Measurements from ENCODE around the gene KRTAP2-2. TPM values are rescaled to one million over a fixed set of nuclear protein-coding genes. Genes with fewer than 3 reads are reported as not detected.
"Not testable (repeated sequence)": the region's sequence is repeated elsewhere in the genome, so short reads cannot be mapped to it uniquely, and the experiment has no call there.

KRTAP2-2 gene
- total RNA-seq, 2 donors from 2014 or later, result not detected

- Histone ChIP-seq H3K36me3 (no peaks in the 10 kb centered on the region), H3K27me3 (no peaks in the 10 kb centered on the region), H3K27ac (no peak overlapping the region), H3K4me3 (no peak overlapping the region), H3K9me3 (no peaks in the 10 kb centered on the region), H3K4me1 (no peaks in the 10 kb centered on the region)
- DNase-seq (ENCODE audit: low spot score), result no peak
- no peak for TF ChIP-seq CTCF (IDR thresholded peaks at IDR 0.05)
Observed at GRCh38 chr17:41096055-41096454, 41.0 kb upstream of the KRTAP2-2 start.

GRCh38 chr17:41088760-41089352 is 33.8 kb upstream of the KRTAP2-2 start:
- not testable (repeated sequence) for H3K9me3 ChIP-seq; H3K27ac ChIP-seq; H3K36me3 ChIP-seq; H3K27me3 ChIP-seq; DNase-seq (ENCODE audit: low spot score); H3K4me1 ChIP-seq; H3K4me3 ChIP-seq

- not testable (repeated sequence) for H3K4me1 ChIP-seq; H3K27ac ChIP-seq; H3K4me3 ChIP-seq; H3K27me3 ChIP-seq; DNase-seq (ENCODE audit: low spot score); H3K9me3 ChIP-seq; H3K36me3 ChIP-seq
Observed at GRCh38 chr17:41084100-41084856, 29.2 kb upstream of the KRTAP2-2 start, which contains the start of gene KRTAP4-7. KRTAP4-7 (plus strand) TSS chr17:41084150; CDS start chr17:41084207, 57 bp downstream.

DNA sequence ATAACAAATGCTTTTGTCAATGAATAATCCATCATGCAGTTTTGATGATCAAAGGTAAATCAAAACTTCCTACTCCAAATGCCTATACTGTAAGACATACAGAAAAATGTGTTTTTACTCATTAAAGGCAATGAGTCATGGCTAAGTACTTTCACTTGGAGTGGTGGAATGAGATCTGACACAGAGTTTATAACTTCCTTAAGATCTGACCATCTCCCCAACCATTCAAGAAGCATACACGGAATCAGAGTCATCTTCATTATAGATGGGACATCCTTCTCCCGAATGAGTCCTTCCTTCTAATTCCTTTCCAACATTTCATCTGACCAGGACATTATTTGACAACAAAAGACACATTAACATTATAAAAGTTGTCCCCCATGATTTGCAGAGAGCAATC is 28.4 kb upstream of the KRTAP2-2 start:
- H3K27me3 ChIP-seq; H3K27ac ChIP-seq; DNase-seq (ENCODE audit: low spot score); H3K36me3 ChIP-seq; H3K9me3 ChIP-seq; H3K4me3 ChIP-seq; H3K4me1 ChIP-seq: not testable (repeated sequence)

DNA sequence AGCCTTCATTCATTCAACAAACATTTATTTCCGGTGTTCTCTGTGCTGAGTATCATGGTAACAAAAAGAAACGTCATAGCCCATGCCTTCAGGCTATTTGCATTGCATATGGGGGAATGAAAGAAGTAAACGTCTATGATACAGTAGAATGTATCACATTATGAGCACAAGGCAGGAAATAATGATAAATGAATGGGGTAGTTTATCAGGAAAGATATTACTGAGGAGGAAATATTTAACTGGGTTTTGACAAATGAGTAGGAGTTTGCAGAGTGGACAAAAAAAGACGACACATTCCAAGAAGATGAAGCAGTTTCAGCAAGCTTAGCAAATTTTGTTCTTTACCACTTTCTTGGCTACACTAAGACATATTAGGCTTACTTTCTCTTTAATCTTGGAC is 27.6 kb upstream of the KRTAP2-2 start:
- no peak for DNase-seq (ENCODE audit: low spot score)
- no peak for TF ChIP-seq CTCF (IDR thresholded peaks at IDR 0.05)
- Histone ChIP-seq H3K4me3 (no peak overlapping the region), H3K27me3 (no peaks in the 10 kb centered on the region), H3K4me1 (no peaks in the 10 kb centered on the region), H3K36me3 (no peaks in the 10 kb centered on the region), H3K9me3 (no peaks in the 10 kb centered on the region), H3K27ac (no peak overlapping the region)

- no peak for DNase-seq (ENCODE audit: low spot score)
- no peaks in the 10 kb centered on the region for H3K4me1 ChIP-seq
- no peaks in the 10 kb centered on the region for H3K27me3 ChIP-seq
- no peak overlapping the region for H3K4me3 ChIP-seq
- TF ChIP-seq CTCF (IDR thresholded peaks at IDR 0.05), result no peak
- no peaks in the 10 kb centered on the region for H3K9me3 ChIP-seq
- H3K36me3 ChIP-seq, result no peaks in the 10 kb centered on the region
- no peak overlapping the region for H3K27ac ChIP-seq
Observed at GRCh38 chr17:41076788-41077187, 21.8 kb upstream of the KRTAP2-2 start.

DNA sequence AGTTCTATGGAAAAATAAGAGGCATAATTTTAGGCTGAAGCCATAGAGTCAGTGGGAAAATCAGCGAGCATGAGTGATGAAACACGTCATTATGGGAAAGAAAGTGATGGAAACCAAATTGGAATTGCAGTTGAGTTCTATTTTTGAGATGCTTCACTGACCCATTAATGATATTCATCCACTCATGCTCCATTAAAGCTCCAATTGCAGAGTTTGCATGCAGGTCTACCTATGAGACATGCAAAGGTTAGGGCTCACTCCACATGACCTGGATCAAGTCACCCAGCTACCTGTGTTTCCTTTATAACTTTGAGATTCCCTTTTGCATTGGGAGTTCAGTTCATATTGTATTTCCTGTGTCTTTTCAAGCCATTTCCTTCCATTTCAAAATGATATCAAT is 18.6 kb upstream of the KRTAP2-2 start:
- no peaks in the 10 kb centered on the region for H3K27me3 ChIP-seq
- H3K4me1 ChIP-seq, result no peaks in the 10 kb centered on the region
- no peak overlapping the region for H3K27ac ChIP-seq
- no peak for DNase-seq (ENCODE audit: low spot score)
- no peak overlapping the region for H3K4me3 ChIP-seq
- TF ChIP-seq CTCF (IDR thresholded peaks at IDR 0.05), result no peak
- H3K36me3 ChIP-seq, result no peaks in the 10 kb centered on the region
- H3K9me3 ChIP-seq, result no peaks in the 10 kb centered on the region

Measured in right atrium auricular region (tissue), 2 donors.